ENCODE data around the gene ADGRG1. TPM values are rescaled to one million over a fixed set of nuclear protein-coding genes. Genes with fewer than 3 reads are reported as not detected.

Gene ADGRG1
- total RNA-seq (2022; extraction: Qiagen RNA extraction; ENCODE audit: low read depth) = 185 to 252 TPM (median 205 TPM) in 5 replicates

GRCh38 chr16:57628008-57628781 is at the start of gene ADGRG1:
ADGRG1 (plus strand) TSS chr16:57628630; CDS start chr16:57650288, 21,658 bp downstream.

DNA sequence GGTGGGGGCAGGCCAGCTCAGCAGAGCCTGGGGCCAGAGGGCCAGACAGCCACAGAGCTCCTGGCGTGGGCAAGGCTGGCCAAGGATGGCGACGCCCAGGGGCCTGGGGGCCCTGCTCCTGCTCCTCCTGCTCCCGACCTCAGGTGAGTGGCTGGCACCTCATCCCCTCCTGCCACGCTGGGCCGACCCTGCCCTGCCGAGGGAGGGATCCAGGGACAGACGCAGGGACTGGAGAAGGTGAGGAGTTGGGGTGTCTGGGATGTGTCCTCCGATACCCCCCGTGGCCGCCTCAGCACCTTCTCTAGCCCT is 39.8 kb downstream of the ADGRG1 start, which contains the start of gene ADGRG3:
ADGRG3 (plus strand) TSS at position 44 of the 309 bp plus-strand sequence; CDS start at position 86, 42 bp downstream.

GRCh38 chr16:57694725-57695679 is 66.6 kb downstream of the ADGRG1 start, which contains the start of gene DRC7:
DRC7 (plus strand) TSS chr16:57694806; CDS start chr16:57697950, 3,144 bp downstream.

Other genes starting within 250 kb of the ADGRG1 start
- gene CCL17, start 223.9 kb upstream of the ADGRG1 start, total RNA-seq (2022; extraction: Qiagen RNA extraction; ENCODE audit: low read depth) = not detected in 5 replicates
- 68.9 to 89.6 TPM (median 73.2 TPM) in 5 replicates for gene CIAPIN1, start 181.2 kb upstream of the ADGRG1 start, total RNA-seq (2022; extraction: Qiagen RNA extraction; ENCODE audit: low read depth)
- gene COQ9, start 181.2 kb upstream of the ADGRG1 start, total RNA-seq (2022; extraction: Qiagen RNA extraction; ENCODE audit: low read depth) = 38.1 to 53.6 TPM (median 51.3 TPM) in 5 replicates
- gene POLR2C, start 166.0 kb upstream of the ADGRG1 start, total RNA-seq (2022; extraction: Qiagen RNA extraction; ENCODE audit: low read depth) = 106 to 173 TPM (median 107 TPM) in 5 replicates
- gene DOK4, start 142.1 kb upstream of the ADGRG1 start, total RNA-seq (2022; extraction: Qiagen RNA extraction; ENCODE audit: low read depth) = 33.4 to 45.4 TPM (median 42.6 TPM) in 5 replicates
- gene CCDC102A, start 92.1 kb upstream of the ADGRG1 start, total RNA-seq (2022; extraction: Qiagen RNA extraction; ENCODE audit: low read depth) = 5.7 to 9.7 TPM (median 9.4 TPM) in 5 replicates
- gene ADGRG5, start 86.0 kb upstream of the ADGRG1 start, total RNA-seq (2022; extraction: Qiagen RNA extraction; ENCODE audit: low read depth) = 0.02 to 0.07 TPM (median 0.06 TPM) in 5 replicates
- 0.51 to 0.79 TPM (median 0.63 TPM) in 5 replicates for gene ADGRG3, start 39.7 kb downstream of the ADGRG1 start, total RNA-seq (2022; extraction: Qiagen RNA extraction; ENCODE audit: low read depth)
- gene DRC7, start 66.2 kb downstream of the ADGRG1 start, total RNA-seq (2022; extraction: Qiagen RNA extraction; ENCODE audit: low read depth) = 0.05 to 0.27 TPM (median 0.11 TPM) in 5 replicates
- 18.3 to 23.8 TPM (median 20.7 TPM) in 5 replicates for gene KATNB1, start 107.1 kb downstream of the ADGRG1 start, total RNA-seq (2022; extraction: Qiagen RNA extraction; ENCODE audit: low read depth)
- 161 to 215 TPM (median 203 TPM) in 5 replicates for gene KIFC3, start 173.9 kb downstream of the ADGRG1 start, total RNA-seq (2022; extraction: Qiagen RNA extraction; ENCODE audit: low read depth)